ENCODE data around the gene RAB11FIP5.

The RAB11FIP5 gene

GRCh38 chr2:73050121-73050545, 62.6 kb downstream of the RAB11FIP5 start:
- ATAC-seq: no peak
- TF ChIP-seq RARB (CRISPR knock-in tag; IDR thresholded peaks at IDR 0.05): no peak
- no peak for TF ChIP-seq ZNF70 (CRISPR knock-in tag; IDR thresholded peaks at IDR 0.05)
- no peak for TF ChIP-seq ZFP3 (CRISPR knock-in tag; IDR thresholded peaks at IDR 0.05)
- no peak for TF ChIP-seq SNAI2 (CRISPR knock-in tag; IDR thresholded peaks at IDR 0.05)
- no peak for TF ChIP-seq ZFP30 (CRISPR knock-in tag; IDR thresholded peaks at IDR 0.05)
- TF ChIP-seq ISL1 (CRISPR knock-in tag; IDR thresholded peaks at IDR 0.05): no peak
- no peak for TF ChIP-seq ESRRG (CRISPR knock-in tag; IDR thresholded peaks at IDR 0.05)
- TF ChIP-seq TCF4 (CRISPR knock-in tag; IDR thresholded peaks at IDR 0.05; ENCODE audit: borderline replicate concordance): no peak
- no peak for TF ChIP-seq CSDC2 (CRISPR knock-in tag; IDR thresholded peaks at IDR 0.05)
- no peak for TF ChIP-seq BACH2 (CRISPR knock-in tag; IDR thresholded peaks at IDR 0.05; ENCODE audit: borderline replicate concordance)
- no peak for TF ChIP-seq ZNF8 (CRISPR knock-in tag; IDR thresholded peaks at IDR 0.05)
- TF ChIP-seq, protein P1, sequence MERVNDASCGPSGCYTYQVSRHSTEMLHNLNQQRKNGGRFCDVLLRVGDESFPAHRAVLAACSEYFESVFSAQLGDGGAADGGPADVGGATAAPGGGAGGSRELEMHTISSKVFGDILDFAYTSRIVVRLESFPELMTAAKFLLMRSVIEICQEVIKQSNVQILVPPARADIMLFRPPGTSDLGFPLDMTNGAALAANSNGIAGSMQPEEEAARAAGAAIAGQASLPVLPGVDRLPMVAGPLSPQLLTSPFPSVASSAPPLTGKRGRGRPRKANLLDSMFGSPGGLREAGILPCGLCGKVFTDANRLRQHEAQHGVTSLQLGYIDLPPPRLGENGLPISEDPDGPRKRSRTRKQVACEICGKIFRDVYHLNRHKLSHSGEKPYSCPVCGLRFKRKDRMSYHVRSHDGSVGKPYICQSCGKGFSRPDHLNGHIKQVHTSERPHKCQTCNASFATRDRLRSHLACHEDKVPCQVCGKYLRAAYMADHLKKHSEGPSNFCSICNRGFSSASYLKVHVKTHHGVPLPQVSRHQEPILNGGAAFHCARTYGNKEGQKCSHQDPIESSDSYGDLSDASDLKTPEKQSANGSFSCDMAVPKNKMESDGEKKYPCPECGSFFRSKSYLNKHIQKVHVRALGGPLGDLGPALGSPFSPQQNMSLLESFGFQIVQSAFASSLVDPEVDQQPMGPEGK (CRISPR knock-in tag; IDR thresholded peaks at IDR 0.05; ENCODE audit: borderline replicate concordance): no peak
- TF ChIP-seq ZC3H10 (CRISPR knock-in tag; IDR thresholded peaks at IDR 0.05): no peak
- TF ChIP-seq, protein P2, sequence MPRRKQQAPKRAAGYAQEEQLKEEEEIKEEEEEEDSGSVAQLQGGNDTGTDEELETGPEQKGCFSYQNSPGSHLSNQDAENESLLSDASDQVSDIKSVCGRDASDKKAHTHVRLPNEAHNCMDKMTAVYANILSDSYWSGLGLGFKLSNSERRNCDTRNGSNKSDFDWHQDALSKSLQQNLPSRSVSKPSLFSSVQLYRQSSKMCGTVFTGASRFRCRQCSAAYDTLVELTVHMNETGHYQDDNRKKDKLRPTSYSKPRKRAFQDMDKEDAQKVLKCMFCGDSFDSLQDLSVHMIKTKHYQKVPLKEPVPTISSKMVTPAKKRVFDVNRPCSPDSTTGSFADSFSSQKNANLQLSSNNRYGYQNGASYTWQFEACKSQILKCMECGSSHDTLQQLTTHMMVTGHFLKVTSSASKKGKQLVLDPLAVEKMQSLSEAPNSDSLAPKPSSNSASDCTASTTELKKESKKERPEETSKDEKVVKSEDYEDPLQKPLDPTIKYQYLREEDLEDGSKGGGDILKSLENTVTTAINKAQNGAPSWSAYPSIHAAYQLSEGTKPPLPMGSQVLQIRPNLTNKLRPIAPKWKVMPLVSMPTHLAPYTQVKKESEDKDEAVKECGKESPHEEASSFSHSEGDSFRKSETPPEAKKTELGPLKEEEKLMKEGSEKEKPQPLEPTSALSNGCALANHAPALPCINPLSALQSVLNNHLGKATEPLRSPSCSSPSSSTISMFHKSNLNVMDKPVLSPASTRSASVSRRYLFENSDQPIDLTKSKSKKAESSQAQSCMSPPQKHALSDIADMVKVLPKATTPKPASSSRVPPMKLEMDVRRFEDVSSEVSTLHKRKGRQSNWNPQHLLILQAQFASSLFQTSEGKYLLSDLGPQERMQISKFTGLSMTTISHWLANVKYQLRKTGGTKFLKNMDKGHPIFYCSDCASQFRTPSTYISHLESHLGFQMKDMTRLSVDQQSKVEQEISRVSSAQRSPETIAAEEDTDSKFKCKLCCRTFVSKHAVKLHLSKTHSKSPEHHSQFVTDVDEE (CRISPR knock-in tag; IDR thresholded peaks at IDR 0.05): no peak

DNA sequence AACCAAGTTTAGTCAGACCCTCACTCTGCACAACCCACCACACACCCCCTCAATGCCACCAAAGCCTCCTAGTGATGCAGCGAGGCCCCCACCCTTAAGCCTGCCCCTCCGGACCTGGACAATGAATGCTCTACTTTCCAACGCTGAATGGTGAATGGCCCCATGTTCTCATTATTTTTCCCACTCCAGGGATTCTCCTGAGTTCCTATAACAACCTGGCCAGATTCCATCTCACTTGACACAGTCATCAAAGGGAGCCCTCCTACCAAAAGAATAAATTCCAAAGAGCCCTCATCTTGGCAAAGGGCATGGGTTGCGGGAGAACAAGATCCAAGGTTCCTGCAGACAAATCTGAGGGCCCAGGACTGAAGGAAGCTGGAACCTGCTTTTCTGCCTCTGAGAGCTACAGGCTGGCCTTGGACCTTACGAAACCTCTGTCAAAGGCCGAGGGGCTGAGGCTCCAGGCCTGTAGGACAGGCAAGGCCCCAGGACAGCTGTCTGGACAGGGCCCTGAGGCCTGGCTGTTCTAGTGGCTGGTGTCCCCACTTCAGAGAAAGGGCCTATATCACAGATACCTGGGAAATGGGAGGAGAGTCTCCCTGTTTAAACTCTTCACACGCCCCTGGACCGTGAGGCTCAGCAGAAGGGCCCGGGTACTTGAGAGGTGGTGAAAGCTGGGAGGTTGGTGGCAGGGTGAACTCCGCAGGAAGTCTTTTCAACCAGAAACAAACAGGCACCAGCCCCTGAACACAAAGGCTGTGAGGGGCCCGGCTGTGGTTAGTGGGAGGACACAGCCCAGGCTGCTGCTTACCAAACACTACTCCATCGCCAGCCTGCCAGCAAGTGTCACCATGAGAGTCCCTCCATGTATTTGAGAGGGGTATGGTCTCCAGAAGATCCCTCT, 68.6 kb downstream of the RAB11FIP5 start:
- TF ChIP-seq TCF4 (CRISPR knock-in tag; IDR thresholded peaks at IDR 0.05; ENCODE audit: borderline replicate concordance) (no peak), ZFP3 (CRISPR knock-in tag; IDR thresholded peaks at IDR 0.05) (no peak), BACH2 (CRISPR knock-in tag; IDR thresholded peaks at IDR 0.05; ENCODE audit: borderline replicate concordance) (no peak), ZNF565 (CRISPR knock-in tag; conservative IDR thresholded peaks at IDR 0.05; ENCODE audit: low read depth) (no peak), ZNF70 (CRISPR knock-in tag; IDR thresholded peaks at IDR 0.05) (no peak), ZNF8 (CRISPR knock-in tag; IDR thresholded peaks at IDR 0.05) (no peak), SNAI2 (CRISPR knock-in tag; IDR thresholded peaks at IDR 0.05) (no peak)
- TF ChIP-seq, protein P3, sequence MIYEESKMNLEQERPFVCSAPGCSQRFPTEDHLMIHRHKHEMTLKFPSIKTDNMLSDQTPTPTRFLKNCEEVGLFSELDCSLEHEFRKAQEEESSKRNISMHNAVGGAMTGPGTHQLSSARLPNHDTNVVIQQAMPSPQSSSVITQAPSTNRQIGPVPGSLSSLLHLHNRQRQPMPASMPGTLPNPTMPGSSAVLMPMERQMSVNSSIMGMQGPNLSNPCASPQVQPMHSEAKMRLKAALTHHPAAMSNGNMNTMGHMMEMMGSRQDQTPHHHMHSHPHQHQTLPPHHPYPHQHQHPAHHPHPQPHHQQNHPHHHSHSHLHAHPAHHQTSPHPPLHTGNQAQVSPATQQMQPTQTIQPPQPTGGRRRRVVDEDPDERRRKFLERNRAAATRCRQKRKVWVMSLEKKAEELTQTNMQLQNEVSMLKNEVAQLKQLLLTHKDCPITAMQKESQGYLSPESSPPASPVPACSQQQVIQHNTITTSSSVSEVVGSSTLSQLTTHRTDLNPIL (CRISPR knock-in tag; IDR thresholded peaks at IDR 0.05; ENCODE audit: low read depth): no peak
- ATAC-seq: no peak

GRCh38 chr2:73043276-73043675, 69.5 kb downstream of the RAB11FIP5 start:
- ATAC-seq: no peak

More at GRCh38 chr2:73043276-73043675, 69.5 kb downstream of the RAB11FIP5 start:
- TF ChIP-seq ZFP30 (CRISPR knock-in tag; IDR thresholded peaks at IDR 0.05) (no peak), GLIS3 (CRISPR knock-in tag; IDR thresholded peaks at IDR 0.05) (no peak), ESRRG (CRISPR knock-in tag; IDR thresholded peaks at IDR 0.05) (no peak), ZC3H10 (CRISPR knock-in tag; IDR thresholded peaks at IDR 0.05) (no peak), OSR1 (CRISPR knock-in tag; IDR thresholded peaks at IDR 0.05) (no peak), ISL1 (CRISPR knock-in tag; IDR thresholded peaks at IDR 0.05) (no peak), TCF4 (CRISPR knock-in tag; IDR thresholded peaks at IDR 0.05; ENCODE audit: borderline replicate concordance) (no peak), ZNF70 (CRISPR knock-in tag; IDR thresholded peaks at IDR 0.05) (no peak), PPARA (CRISPR knock-in tag; IDR thresholded peaks at IDR 0.05; ENCODE audit: borderline replicate concordance) (no peak), ZFP3 (CRISPR knock-in tag; IDR thresholded peaks at IDR 0.05) (no peak), ZNF565 (CRISPR knock-in tag; conservative IDR thresholded peaks at IDR 0.05; ENCODE audit: low read depth) (no peak), POU6F1 (CRISPR knock-in tag; IDR thresholded peaks at IDR 0.05; ENCODE audit: borderline replicate concordance, low read depth) (no peak), ZNF8 (CRISPR knock-in tag; IDR thresholded peaks at IDR 0.05) (no peak), SNAI2 (CRISPR knock-in tag; IDR thresholded peaks at IDR 0.05) (no peak), CSRNP3 (CRISPR knock-in tag; IDR thresholded peaks at IDR 0.05) (no peak), RARB (CRISPR knock-in tag; IDR thresholded peaks at IDR 0.05) (no peak)
- TF ChIP-seq, protein P2 (CRISPR knock-in tag; IDR thresholded peaks at IDR 0.05): no peak
